Osteocyte (in vitro differentiated cells): ENCODE measurements around the gene MPP2. TPM values are rescaled to one million over a fixed set of nuclear protein-coding genes. Genes with fewer than 3 reads are reported as not detected.
A peak's percentile ranks its signal among the peaks of the same experiment; 100 is the strongest.
"Not testable (repeated sequence)": the region's sequence is repeated elsewhere in the genome, so short reads cannot be mapped to it uniquely, and the experiment has no call there.

Experiments used
- DNase-seq: peaks from one replicate; pipeline ENCODE4 v3.0.0; 2021; ENCODE audit warnings: mixed read lengths; ENCODE audit not compliant: unreplicated experiment; ENCODE audit errors: extremely low spot score
- H3K27ac Mint-ChIP-seq: one replicate; pipeline ENCODE4 v1.8.0; 2021; ENCODE audit warnings: mild to moderate bottlenecking, mixed read lengths; ENCODE audit not compliant: unreplicated experiment
- H3K27me3 Mint-ChIP-seq: one replicate; pipeline ENCODE4 v1.8.0; 2021; ENCODE audit warnings: mixed read lengths; ENCODE audit not compliant: unreplicated experiment
- H3K36me3 Mint-ChIP-seq: one replicate; pipeline ENCODE4 v1.8.0; 2021; ENCODE audit warnings: mixed read lengths; ENCODE audit not compliant: unreplicated experiment
- H3K4me1 Mint-ChIP-seq: one replicate; pipeline ENCODE4 v1.8.0; 2021; ENCODE audit warnings: mixed read lengths; ENCODE audit not compliant: unreplicated experiment
- H3K4me3 Mint-ChIP-seq: one replicate; pipeline ENCODE4 v1.8.0; 2021; ENCODE audit warnings: mild to moderate bottlenecking, moderate library complexity, mixed read lengths; ENCODE audit not compliant: unreplicated experiment
- H3K9me3 Mint-ChIP-seq: one replicate; pipeline ENCODE4 v1.8.0; 2021; ENCODE audit warnings: mixed read lengths; ENCODE audit not compliant: unreplicated experiment
- CTCF ChIP-seq: fragments of 200-600 bp; sonication (generic); IDR thresholded peaks from 2 replicates; pipeline ENCODE4 v1.5.0; 2021; ENCODE audit warnings: antibody characterized with exemption, mild to moderate bottlenecking, moderate library complexity
- total RNA-seq: library from RNA; stranded (reverse); gene quantifications from 2 replicates; pipeline ENCODE4 v1.2.1, GENCODE V29; 2021

The MPP2 gene
- total RNA-seq, 1 donor from 2014 or later: 3.5 TPM

DNA sequence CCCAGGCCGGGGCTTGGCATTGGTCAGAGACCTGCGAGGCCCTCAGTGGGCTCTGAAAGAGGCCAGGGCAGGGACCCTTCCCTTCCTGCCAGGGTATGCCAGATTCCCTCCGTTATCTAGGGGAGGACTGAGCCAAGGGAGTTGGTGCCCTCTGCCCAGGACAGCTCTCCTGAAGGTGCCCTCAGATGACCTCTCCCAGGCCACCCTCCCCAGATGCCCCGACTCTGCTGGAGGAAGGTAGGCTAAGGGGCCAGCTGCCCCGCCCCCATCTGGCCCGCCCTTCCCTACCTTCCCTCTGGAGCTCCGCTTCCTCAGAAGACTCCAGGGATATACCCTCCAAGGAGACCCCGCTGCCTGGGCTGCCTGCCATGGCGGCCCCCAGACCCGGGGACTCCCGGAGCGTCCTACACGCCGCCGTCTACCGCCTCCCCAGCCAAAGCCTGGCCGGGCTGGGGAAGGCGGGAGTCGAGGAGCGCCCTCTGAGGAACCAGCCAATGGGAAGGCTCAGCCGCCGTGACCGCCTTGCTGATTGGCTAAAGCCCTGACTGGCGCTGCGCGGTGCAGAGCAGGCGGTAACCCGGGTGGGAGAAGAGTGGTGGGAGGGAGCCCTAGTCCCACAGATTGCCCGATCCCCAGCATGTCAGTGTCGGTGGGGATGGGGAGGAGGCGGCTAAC, 7.0 kb downstream of the MPP2 start:
- Mint-ChIP-seq H3K27ac (no peak overlapping the region), H3K9me3 (no peaks in the 10 kb centered on the region), H3K4me3 (peak overlapping the region; percentile 79), H3K27me3 (peaks cover 6% of the 10 kb centered on the region), H3K4me1 (peaks cover 10% of the 10 kb centered on the region), H3K36me3 (peaks cover 2% of the 10 kb centered on the region)
- no peak for TF ChIP-seq CTCF
- DNase-seq: peak; percentile 95

DNA sequence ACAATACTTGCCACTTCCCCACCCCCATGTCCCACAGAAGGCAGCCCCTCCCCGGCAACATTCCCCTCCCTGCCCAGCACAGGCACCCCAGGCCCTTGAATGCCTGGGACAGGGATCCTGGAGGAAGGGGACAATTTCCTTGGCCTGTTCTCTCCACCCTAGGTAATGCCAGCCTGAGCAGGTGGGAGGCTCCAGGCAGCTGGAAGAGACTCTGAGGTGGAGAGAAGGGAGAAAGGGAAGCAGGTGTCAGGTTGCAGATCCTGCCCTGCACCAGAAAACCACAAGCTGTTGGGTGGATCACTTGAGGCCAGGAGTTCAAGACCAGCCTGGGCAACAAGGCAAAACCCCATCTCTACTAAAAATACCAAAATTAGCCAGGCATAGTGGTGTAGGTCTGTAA, 8.9 kb downstream of the MPP2 start:
- TF ChIP-seq CTCF: no peak
- H3K9me3 Mint-ChIP-seq: no peaks in the 10 kb centered on the region
- H3K27me3 Mint-ChIP-seq: peaks cover 3% of the 10 kb centered on the region
- H3K36me3 Mint-ChIP-seq: no peaks in the 10 kb centered on the region
- no peak overlapping the region for H3K4me3 Mint-ChIP-seq
- peaks cover 10% of the 10 kb centered on the region for H3K4me1 Mint-ChIP-seq
- DNase-seq: no peak
- H3K27ac Mint-ChIP-seq: no peak overlapping the region

DNA sequence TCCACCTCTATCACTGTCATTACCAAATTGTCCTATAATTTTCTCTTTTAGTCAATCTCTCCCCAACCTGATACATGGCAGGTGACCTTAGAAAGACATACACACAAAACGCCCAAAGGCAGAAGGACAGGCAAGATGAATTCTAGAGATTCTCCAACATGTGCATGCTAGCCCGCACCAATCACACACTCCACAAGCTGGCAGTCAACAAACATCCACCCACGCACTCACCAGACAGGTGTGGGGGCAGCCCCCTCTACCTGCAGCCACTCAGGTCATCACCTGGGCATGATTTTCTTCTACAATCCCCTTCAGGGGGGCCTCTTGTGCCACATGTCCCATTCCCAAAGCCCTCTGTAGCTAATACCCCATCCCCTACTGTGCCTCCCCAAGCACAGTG, 9.5 kb downstream of the MPP2 start:
- H3K36me3 Mint-ChIP-seq: no peaks in the 10 kb centered on the region
- H3K4me1 Mint-ChIP-seq: peaks cover 10% of the 10 kb centered on the region
- DNase-seq: no peak
- H3K9me3 Mint-ChIP-seq: no peaks in the 10 kb centered on the region
- no peak for TF ChIP-seq CTCF
- no peak overlapping the region for H3K4me3 Mint-ChIP-seq
- peaks cover 3% of the 10 kb centered on the region for H3K27me3 Mint-ChIP-seq
- H3K27ac Mint-ChIP-seq: no peak overlapping the region

DNA sequence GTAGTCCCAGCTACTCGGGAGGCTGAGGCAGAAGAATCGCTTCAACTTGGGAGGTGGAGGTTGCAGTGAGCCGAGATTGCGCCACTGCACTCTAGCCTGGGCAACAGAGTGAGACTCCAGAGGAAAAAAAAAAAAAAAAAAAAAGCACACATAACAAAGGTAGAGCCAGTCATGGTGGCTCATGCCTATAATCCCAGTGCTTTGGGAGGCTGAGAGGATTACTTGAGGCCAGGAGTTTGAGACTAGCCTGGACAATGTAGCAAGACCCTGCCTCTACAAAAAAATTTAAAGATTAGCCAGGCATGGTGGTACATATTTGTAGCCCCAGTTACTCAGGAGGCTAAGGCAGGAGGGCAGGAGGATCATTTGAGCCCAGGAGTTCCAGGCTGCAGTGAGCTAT, 12.8 kb downstream of the MPP2 start:
- H3K27me3 Mint-ChIP-seq, H3K4me1 Mint-ChIP-seq, DNase-seq, H3K4me3 Mint-ChIP-seq, H3K27ac Mint-ChIP-seq, H3K9me3 Mint-ChIP-seq, H3K36me3 Mint-ChIP-seq: not testable (repeated sequence)

- H3K4me1 Mint-ChIP-seq: no peaks in the 10 kb centered on the region
- H3K9me3 Mint-ChIP-seq: no peaks in the 10 kb centered on the region
- TF ChIP-seq CTCF: no peak
- H3K27me3 Mint-ChIP-seq: peaks cover 6% of the 10 kb centered on the region
- no peak for DNase-seq
- no peaks in the 10 kb centered on the region for H3K36me3 Mint-ChIP-seq
- no peak overlapping the region for H3K4me3 Mint-ChIP-seq
- no peak overlapping the region for H3K27ac Mint-ChIP-seq
These were observed 14.7 kb downstream of the MPP2 start for GRCh38 chr17:43892647-43892952.
